GM23338 (cell line): ENCODE measurements around the gene PRKCH. TPM values are rescaled to one million over a fixed set of nuclear protein-coding genes. Genes with fewer than 3 reads are reported as not detected.

Experiments
- ATAC-seq: fragments of 200-7000 bp; cut with Tn5 transposase; 3 replicates; pipeline ENCODE4 v1.9.1; 2020
- DNase-seq: peaks from one replicate; pipeline ENCODE4 v3.0.0-alpha.2; 2015; ENCODE audit warnings: low spot score
- H2AFZ ChIP-seq: fragments of 200-600 bp; sonication (generic); 2 replicates; pipeline ENCODE4 v1.8.0; 2016; ENCODE audit warnings: antibody characterized with exemption, mild to moderate bottlenecking, moderate library complexity
- H3F3A ChIP-seq: fragments of 200-600 bp; sonication (generic); replicated peaks from 2 replicates; pipeline ENCODE4 v1.8.0; 2017; ENCODE audit warnings: antibody characterized with exemption, mixed run types, low read depth
- H3K27ac ChIP-seq: fragments of 200-600 bp; sonication (generic); 2 replicates; pipeline ENCODE4 v1.6.1; 2016; ENCODE audit warnings: low read depth
- H3K27me3 ChIP-seq: fragments of 200-600 bp; sonication (generic); 2 replicates; pipeline ENCODE4 v1.8.0; 2016; ENCODE audit warnings: mild to moderate bottlenecking, mixed run types, moderate library complexity; ENCODE audit not compliant: insufficient read depth
- H3K36me3 ChIP-seq: fragments of 200-600 bp; sonication (generic); 2 replicates; pipeline ENCODE4 v1.8.0; 2016; ENCODE audit warnings: mild to moderate bottlenecking; ENCODE audit not compliant: insufficient read depth
- H3K4me1 ChIP-seq: fragments of 200-600 bp; sonication (generic); 2 replicates; pipeline ENCODE4 v1.8.0; 2016; ENCODE audit warnings: mild to moderate bottlenecking, moderate library complexity; ENCODE audit not compliant: insufficient read depth
- H3K4me2 ChIP-seq: fragments of 200-600 bp; sonication (generic); 2 replicates; pipeline ENCODE4 v1.7.1; 2017; ENCODE audit warnings: mixed run types
- H3K4me3 ChIP-seq: fragments of 200-600 bp; sonication (generic); 2 replicates; pipeline ENCODE4 v1.6.1; 2016; ENCODE audit warnings: mixed run types
- H3K79me2 ChIP-seq: fragments of 200-600 bp; sonication (generic); replicated peaks from 2 replicates; pipeline ENCODE4 v1.8.0; 2017; ENCODE audit warnings: mild to moderate bottlenecking; ENCODE audit not compliant: insufficient read depth
- H3K9me2 ChIP-seq: fragments of 200-600 bp; sonication (generic); 2 replicates; pipeline ENCODE4 v1.8.0; 2017; ENCODE audit not compliant: insufficient read depth
- H4K20me1 ChIP-seq: fragments of 200-600 bp; sonication (generic); replicated peaks from 2 replicates; pipeline ENCODE4 v1.8.0; 2017; ENCODE audit warnings: mild to moderate bottlenecking; ENCODE audit not compliant: insufficient read depth
- H3K27ac Mint-ChIP-seq: 2 replicates; pipeline ENCODE4 v1.8.0; 2020; ENCODE audit warnings: inconsistent platforms, mild to moderate bottlenecking, moderate library complexity, mixed read lengths
- H3K27me3 Mint-ChIP-seq: 3 replicates; pipeline ENCODE4 v1.8.0; 2022; ENCODE audit warnings: low read depth, mild to moderate bottlenecking, moderate library complexity, mixed read lengths, inconsistent platforms; ENCODE audit not compliant: insufficient read depth, poor library complexity
- H3K36me3 Mint-ChIP-seq: 3 replicates; pipeline ENCODE4 v1.8.0; 2021; ENCODE audit warnings: low read depth, mild to moderate bottlenecking, inconsistent platforms, moderate library complexity, mixed read lengths
- H3K4me1 Mint-ChIP-seq: 3 replicates; pipeline ENCODE4 v1.8.0; 2020; ENCODE audit warnings: mild to moderate bottlenecking, inconsistent platforms, mixed read lengths
- H3K4me3 Mint-ChIP-seq: 3 replicates; pipeline ENCODE4 v1.8.0; 2021; ENCODE audit warnings: moderate library complexity, mild to moderate bottlenecking, inconsistent platforms, mixed read lengths
- H3K9me3 Mint-ChIP-seq: 3 replicates; pipeline ENCODE4 v1.8.0; 2020; ENCODE audit warnings: moderate library complexity, mild to moderate bottlenecking, inconsistent platforms, mixed read lengths
- CREB1 ChIP-seq: fragments of 250-450 bp; sonication (Bioruptor Pico); IDR thresholded peaks from 2 replicates; pipeline ENCODE4 v1.5.0; 2020; ENCODE audit warnings: low read depth, mild to moderate bottlenecking, moderate library complexity
- EZH2 ChIP-seq: fragments of 200-600 bp; sonication (generic); IDR thresholded peaks from one replicate; pipeline ENCODE4 v1.8.0; 2017; ENCODE audit warnings: antibody characterized with exemption, mild to moderate bottlenecking, low read depth; ENCODE audit not compliant: unreplicated experiment
- EZH2phosphoT487 ChIP-seq: fragments of 200-600 bp; sonication (generic); IDR thresholded peaks from one replicate; pipeline ENCODE4 v1.8.1; 2018; ENCODE audit warnings: antibody characterized with exemption; ENCODE audit not compliant: unreplicated experiment
- JUNB ChIP-seq: IDR thresholded peaks from one replicate; pipeline ENCODE4 v1.6.1; 2016; ENCODE audit warnings: antibody characterized with exemption; ENCODE audit not compliant: unreplicated experiment
- POLR2AphosphoS5 ChIP-seq: IDR thresholded peaks from 2 replicates; pipeline ENCODE4 v1.6.1; 2016; ENCODE audit warnings: antibody characterized with exemption, low read depth
- ZNF331 ChIP-seq: fragments of 250-450 bp; sonication (Bioruptor Pico); IDR thresholded peaks from 2 replicates; pipeline ENCODE4 v1.5.0; 2020; ENCODE audit warnings: low read depth, mild to moderate bottlenecking, moderate library complexity
- polyA plus RNA-seq: library from polyadenylated mRNA; unstranded; fragments of >200 nt; fragmentation: Nextera tagmentation; extraction: Ambion mirVana; gene quantifications from 2 replicates; pipeline ENCODE4 v1.2.1, GENCODE V29; 2016
- total RNA-seq: library from RNA; depleted of rRNA; stranded (reverse); fragments of >200 nt; shearing (Covaris generic); gene quantifications from 2 replicates; pipeline ENCODE4 v1.2.3, GENCODE V29; 2014
- TF ChIP-seq, protein P1 (sequence below): fragments of 250-450 bp; sonication (Bioruptor Pico); IDR thresholded peaks from 2 replicates; pipeline ENCODE4 v1.5.0; 2020; ENCODE audit warnings: mild to moderate bottlenecking, moderate library complexity
- TF ChIP-seq, protein P2 (sequence below), 2 experiments: fragments of 200-600 bp in 1 of 2; sonication (generic) in 1 of 2; conservative IDR thresholded peaks; 2 replicates each; pipeline versions ENCODE4 v1.5.1 to v1.6.1; 2016 to 2017; ENCODE audit warnings: antibody characterized with exemption in 2 of 2, low read depth in 2 of 2, mild to moderate bottlenecking in 2 of 2, moderate library complexity in 1 of 2
- TF ChIP-seq, protein P3 (sequence below): IDR thresholded peaks from 2 replicates; pipeline ENCODE4 v1.6.1; 2016; ENCODE audit warnings: antibody characterized with exemption

PRKCH gene
- total and polyA plus RNA-seq, 2 experiments from 2014 or later = 5.4 to 10.1 TPM

DNA sequence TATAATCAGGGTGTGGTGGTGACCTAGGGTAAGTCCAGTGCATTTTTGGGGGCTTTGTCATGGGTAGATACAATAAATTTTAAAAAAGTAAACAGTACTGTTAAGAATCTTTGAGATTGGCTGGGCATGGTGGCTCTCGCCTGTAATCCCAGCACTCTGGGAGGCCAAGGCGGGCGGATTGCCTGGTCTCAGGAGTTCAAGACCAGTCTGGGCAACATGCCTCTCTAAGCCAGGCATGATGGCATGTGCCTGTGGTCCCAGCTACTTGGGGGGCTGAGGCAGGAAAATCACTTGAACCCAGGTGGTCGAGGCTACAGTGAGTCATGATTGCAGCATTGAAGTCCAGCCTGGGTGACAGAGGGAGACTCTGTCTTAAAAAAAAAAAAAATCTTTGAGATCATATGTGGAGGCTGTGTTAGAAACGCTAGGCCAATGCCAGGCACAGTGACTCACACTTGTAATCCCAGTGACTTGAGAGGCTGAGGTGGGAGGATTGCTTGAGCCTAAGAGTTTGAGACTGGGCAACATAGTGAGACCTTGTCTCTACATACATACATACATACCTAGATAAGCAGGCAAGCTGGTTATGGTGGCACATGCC lies 67.7 kb downstream of the PRKCH start:
- Histone ChIP-seq H2AFZ (no peak overlapping the region), H3K27ac (no peak overlapping the region)
- TF ChIP-seq, protein P1, sequence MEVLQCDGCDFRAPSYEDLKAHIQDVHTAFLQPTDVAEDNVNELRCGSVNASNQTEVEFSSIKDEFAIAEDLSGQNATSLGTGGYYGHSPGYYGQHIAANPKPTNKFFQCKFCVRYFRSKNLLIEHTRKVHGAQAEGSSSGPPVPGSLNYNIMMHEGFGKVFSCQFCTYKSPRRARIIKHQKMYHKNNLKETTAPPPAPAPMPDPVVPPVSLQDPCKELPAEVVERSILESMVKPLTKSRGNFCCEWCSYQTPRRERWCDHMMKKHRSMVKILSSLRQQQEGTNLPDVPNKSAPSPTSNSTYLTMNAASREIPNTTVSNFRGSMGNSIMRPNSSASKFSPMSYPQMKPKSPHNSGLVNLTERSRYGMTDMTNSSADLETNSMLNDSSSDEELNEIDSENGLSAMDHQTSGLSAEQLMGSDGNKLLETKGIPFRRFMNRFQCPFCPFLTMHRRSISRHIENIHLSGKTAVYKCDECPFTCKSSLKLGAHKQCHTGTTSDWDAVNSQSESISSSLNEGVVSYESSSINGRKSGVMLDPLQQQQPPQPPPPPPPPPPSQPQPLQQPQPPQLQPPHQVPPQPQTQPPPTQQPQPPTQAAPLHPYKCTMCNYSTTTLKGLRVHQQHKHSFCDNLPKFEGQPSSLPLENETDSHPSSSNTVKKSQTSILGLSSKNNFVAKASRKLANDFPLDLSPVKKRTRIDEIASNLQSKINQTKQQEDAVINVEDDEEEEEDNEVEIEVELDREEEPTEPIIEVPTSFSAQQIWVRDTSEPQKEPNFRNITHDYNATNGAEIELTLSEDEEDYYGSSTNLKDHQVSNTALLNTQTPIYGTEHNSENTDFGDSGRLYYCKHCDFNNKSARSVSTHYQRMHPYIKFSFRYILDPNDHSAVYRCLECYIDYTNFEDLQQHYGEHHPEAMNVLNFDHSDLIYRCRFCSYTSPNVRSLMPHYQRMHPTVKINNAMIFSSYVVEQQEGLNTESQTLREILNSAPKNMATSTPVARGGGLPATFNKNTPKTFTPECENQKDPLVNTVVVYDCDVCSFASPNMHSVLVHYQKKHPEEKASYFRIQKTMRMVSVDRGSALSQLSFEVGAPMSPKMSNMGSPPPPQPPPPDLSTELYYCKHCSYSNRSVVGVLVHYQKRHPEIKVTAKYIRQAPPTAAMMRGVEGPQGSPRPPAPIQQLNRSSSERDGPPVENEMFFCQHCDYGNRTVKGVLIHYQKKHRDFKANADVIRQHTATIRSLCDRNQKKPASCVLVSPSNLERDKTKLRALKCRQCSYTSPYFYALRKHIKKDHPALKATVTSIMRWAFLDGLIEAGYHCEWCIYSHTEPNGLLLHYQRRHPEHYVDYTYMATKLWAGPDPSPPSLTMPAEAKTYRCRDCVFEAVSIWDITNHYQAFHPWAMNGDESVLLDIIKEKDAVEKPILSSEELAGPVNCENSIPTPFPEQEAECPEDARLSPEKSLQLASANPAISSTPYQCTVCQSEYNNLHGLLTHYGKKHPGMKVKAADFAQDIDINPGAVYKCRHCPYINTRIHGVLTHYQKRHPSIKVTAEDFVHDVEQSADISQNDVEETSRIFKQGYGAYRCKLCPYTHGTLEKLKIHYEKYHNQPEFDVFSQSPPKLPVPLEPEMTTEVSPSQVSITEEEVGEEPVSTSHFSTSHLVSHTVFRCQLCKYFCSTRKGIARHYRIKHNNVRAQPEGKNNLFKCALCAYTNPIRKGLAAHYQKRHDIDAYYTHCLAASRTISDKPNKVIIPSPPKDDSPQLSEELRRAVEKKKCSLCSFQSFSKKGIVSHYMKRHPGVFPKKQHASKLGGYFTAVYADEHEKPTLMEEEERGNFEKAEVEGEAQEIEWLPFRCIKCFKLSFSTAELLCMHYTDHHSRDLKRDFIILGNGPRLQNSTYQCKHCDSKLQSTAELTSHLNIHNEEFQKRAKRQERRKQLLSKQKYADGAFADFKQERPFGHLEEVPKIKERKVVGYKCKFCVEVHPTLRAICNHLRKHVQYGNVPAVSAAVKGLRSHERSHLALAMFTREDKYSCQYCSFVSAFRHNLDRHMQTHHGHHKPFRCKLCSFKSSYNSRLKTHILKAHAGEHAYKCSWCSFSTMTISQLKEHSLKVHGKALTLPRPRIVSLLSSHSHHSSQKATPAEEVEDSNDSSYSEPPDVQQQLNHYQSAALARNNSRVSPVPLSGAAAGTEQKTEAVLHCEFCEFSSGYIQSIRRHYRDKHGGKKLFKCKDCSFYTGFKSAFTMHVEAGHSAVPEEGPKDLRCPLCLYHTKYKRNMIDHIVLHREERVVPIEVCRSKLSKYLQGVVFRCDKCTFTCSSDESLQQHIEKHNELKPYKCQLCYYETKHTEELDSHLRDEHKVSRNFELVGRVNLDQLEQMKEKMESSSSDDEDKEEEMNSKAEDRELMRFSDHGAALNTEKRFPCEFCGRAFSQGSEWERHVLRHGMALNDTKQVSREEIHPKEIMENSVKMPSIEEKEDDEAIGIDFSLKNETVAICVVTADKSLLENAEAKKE (CRISPR knock-in tag) = no peak
- TF ChIP-seq EZH2 (no peak), POLR2AphosphoS5 (no peak), EZH2phosphoT487 (no peak), CREB1 (no peak), JUNB (no peak), ZNF331 (CRISPR knock-in tag) (no peak)
- TF ChIP-seq, protein P2, sequence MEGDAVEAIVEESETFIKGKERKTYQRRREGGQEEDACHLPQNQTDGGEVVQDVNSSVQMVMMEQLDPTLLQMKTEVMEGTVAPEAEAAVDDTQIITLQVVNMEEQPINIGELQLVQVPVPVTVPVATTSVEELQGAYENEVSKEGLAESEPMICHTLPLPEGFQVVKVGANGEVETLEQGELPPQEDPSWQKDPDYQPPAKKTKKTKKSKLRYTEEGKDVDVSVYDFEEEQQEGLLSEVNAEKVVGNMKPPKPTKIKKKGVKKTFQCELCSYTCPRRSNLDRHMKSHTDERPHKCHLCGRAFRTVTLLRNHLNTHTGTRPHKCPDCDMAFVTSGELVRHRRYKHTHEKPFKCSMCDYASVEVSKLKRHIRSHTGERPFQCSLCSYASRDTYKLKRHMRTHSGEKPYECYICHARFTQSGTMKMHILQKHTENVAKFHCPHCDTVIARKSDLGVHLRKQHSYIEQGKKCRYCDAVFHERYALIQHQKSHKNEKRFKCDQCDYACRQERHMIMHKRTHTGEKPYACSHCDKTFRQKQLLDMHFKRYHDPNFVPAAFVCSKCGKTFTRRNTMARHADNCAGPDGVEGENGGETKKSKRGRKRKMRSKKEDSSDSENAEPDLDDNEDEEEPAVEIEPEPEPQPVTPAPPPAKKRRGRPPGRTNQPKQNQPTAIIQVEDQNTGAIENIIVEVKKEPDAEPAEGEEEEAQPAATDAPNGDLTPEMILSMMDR (conservative IDR thresholded peaks at IDR 0.05; ENCODE audit: low read depth in 2 of 2) = no peak
- TF ChIP-seq, protein P3, sequence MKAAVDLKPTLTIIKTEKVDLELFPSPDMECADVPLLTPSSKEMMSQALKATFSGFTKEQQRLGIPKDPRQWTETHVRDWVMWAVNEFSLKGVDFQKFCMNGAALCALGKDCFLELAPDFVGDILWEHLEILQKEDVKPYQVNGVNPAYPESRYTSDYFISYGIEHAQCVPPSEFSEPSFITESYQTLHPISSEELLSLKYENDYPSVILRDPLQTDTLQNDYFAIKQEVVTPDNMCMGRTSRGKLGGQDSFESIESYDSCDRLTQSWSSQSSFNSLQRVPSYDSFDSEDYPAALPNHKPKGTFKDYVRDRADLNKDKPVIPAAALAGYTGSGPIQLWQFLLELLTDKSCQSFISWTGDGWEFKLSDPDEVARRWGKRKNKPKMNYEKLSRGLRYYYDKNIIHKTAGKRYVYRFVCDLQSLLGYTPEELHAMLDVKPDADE = no peak

More for the DNA sequence above, 67.7 kb downstream of the PRKCH start:
- no peaks in the 10 kb centered on the region for H4K20me1 ChIP-seq
- H3K27me3 Mint-ChIP-seq = peaks cover 2% of the 10 kb centered on the region
- H3K4me2 ChIP-seq = no peak overlapping the region
- no peaks in the 10 kb centered on the region for H3K9me3 Mint-ChIP-seq
- H3K9me2 ChIP-seq = no peaks in the 10 kb centered on the region
- H3K4me3 ChIP-seq = no peak overlapping the region
- H3K36me3 ChIP-seq = no peaks in the 10 kb centered on the region
- no peaks in the 10 kb centered on the region for H3K36me3 Mint-ChIP-seq
- H3K27me3 ChIP-seq = no peaks in the 10 kb centered on the region
- H3K4me1 Mint-ChIP-seq = no peaks in the 10 kb centered on the region
- H3K79me2 ChIP-seq = no peaks in the 10 kb centered on the region
- H3K27ac Mint-ChIP-seq = no peak overlapping the region
- H3K4me3 Mint-ChIP-seq = no peak overlapping the region
- H3F3A ChIP-seq = no peaks in the 10 kb centered on the region
- no peaks in the 10 kb centered on the region for H3K4me1 ChIP-seq
- DNase-seq (no peak), ATAC-seq (no peak)
